CD4-positive, alpha-beta T cell treated with Interleukin-1 beta for 1 hour (primary cell): Measurements from ENCODE around the gene ABHD17A.
"Not testable (repeated sequence)": the region's sequence is repeated elsewhere in the genome, so short reads cannot be mapped to it uniquely, and the experiment has no call there.

Source experiments
- DNase-seq, 2 donors: peaks; one replicate each; pipeline ENCODE4 v3.0.0-alpha.2; 2020 to 2022

ABHD17A gene

DNA sequence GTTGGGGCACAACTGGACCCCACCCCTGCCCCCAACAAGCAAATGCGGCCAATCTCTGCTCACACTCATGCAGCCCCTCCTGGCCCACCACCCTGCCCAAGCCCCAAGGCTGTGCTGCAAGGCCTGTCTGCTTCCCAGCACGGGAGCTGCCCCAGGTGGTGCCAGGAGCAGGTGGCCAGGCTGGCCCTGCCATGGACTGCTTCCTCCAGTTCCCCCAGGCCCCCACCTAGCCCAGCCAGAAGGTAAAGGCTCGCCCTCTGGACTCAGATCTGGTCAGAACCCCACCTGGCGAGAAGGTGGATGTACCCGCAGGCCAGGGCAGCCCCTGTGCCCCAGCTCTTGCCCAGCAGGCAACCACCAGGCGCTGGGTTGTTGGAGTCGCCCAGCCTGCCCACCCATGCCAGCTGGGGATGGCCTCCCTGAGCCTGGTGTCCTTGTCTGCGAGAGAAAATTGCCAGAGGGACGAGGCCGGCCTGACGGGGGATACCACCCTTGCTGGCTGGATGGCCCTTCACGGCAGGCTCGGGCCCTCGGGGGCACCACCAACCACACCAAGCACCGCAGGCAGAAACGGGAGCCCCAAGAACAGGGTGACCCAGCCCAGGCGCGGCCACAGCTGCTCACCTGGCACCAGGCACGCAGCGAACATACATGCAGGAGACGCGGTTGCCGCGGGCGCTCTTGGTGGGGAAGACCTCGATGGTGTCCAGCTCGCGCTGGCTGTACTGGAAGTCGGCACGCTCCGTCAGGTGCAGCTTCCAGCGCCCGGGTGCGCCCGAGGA lies 4.5 kb downstream of the ABHD17A start:
- no peak for DNase-seq

DNA sequence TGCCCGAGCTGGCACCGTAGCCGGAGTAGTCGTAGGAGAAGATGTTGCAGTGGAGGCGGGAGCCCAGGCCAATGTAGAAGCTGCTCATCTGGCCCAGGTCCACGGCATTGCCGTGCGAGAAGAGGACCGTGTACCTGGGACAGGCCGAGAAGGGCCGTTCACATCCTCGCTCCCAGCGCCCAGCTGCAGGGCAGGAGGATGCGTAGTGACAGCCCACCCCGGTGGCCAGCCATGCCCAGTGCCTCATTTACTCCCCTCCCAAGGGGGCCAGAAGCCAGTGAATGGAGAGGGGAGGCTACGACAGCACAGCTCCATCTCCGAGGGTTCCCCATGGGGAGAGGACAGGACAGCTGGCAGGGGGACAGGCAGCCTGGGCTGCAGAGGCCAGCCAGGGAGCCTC lies 5.3 kb downstream of the ABHD17A start:
- DNase-seq: not testable (repeated sequence)

DNA sequence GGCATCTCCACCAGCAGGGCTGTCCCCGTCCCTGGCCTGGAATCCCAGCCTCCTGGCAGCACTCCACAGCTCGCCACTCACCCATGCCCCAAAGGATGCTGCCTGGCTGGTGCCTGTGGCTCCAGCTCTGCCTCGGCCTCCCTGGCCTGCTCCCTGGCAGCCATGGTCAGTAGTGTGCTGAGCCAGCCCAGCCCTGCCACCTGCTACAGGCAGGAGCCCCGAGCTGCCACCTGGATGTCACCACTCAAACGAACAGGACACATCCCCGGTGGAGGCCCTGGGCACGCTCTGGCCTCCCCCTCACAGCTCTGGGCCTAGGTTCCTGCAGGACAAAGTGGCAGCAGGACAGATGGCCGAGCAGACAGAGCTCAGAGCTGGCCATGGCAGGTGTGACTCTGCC lies 6.7 kb downstream of the ABHD17A start:
- not testable (repeated sequence) for DNase-seq

DNA sequence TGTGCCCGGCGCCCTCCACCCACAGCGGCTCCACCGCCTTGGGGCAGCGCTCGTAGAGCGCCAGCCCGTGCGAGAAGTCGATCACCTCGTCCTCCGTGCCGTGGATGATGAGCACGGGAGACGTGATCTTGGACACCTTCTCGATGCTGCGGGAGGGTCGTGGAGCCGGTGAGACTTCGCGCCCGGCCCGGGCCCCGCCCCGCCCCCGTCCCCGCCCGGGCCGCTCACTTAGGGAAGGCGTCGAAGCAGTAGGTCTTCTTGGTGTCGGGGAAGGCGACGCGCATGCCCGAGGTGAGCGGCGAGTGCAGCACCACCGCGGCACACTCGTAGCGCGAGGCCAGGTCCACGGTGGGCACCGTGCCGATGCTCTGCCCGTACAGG lies 8.0 kb downstream of the ABHD17A start:
- not testable (repeated sequence) for DNase-seq

DNA sequence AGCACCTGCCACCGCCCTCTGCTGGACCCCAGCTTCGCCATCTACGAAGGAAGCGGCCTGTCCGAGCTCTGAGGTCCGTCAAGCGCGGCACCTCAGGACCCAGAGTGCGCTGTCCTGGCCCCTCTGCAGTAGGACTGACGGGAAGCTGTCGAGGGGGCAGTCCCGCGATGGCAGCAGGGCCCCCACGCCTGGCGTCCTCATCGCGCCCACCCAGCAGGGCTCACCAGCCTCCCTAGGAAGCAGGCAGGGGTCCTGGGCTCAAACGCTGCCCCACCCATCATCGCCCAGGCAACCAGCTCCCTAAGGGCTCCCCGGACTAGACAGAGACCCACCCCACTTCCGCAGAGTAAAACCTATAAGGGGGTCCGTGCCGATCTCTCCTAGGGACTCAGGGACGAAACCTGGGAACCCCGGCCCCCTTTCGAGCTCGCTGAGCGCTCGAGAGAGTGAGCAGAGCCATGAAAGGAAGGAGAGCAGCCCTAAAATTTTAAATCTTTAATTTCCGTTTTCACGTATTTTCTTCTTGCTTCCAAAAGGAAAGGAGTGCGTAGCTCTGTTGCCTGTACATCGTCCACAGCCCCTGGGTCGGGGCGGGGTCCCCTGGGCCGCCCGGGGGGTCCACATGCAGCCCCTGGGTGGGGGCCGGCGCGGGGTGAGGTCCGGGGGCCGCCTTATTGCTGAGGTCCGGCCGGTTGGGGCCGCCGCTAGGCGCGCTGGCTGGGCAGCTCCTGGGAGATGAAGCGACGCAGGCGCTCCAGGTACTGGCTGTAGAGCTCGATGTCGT lies 8.6 kb downstream of the ABHD17A start:
- DNase-seq: not testable (repeated sequence)

DNA sequence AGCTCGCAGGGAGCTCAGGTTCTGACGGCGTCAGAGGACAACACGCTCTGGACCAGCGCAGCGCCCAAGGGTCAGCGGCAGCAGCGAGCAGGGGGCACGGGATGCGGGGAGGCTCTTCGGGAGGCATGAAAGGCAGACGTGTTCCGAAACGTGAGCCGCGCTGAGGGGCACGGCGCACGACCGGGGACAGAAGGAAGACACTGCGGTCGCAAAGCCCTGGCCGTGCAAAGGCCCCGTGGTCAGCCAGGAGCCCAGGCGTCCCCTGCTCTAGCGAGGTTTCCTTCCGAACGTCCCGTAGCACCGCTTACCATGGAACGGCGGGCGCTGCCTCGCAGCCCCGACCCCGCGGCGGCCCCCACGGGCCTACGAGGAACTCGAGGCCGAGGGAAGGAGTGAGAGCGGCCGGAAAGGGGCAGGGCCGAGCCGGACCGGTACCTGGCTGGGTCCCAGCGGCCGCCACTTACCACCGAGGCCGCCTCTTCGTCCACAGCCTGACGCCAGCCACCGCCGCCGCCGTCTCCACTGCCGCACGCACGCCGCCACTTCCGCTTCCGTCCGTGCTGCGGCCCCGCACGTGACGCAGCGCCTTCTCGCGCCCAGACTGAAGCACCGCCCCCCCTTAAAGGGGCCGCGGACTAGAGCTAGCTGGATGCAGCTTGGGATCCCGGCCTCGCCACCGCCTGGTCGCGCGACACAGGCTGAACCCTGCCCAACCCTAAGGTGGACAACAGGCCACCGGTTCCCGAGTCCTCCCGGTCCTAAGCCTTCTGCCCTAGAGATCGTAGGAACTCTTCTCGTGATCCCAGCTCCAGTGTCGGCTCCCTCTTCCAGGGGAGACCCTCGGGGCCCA lies 9.4 kb downstream of the ABHD17A start:
- peak; percentile 86 to 88 for DNase-seq

DNA sequence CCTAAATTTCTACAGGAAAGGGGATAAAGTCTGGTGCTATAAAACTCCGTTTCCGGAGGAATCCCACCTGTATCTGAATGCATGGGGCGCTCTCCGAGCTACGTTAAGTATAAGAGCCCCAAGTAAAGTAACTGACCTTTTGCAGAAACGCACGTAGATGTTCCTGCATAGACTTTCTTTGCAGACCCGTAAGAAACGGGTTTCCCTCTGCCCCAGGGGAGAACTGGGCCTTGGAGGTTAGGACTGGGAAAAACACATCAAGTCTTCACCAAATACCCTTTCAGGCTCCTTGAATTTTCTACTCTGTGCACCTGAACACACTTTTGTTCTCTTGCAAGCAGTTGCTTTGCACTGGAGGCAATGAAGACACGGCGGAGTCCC lies 10.0 kb downstream of the ABHD17A start:
- DNase-seq: not testable (repeated sequence)

DNA sequence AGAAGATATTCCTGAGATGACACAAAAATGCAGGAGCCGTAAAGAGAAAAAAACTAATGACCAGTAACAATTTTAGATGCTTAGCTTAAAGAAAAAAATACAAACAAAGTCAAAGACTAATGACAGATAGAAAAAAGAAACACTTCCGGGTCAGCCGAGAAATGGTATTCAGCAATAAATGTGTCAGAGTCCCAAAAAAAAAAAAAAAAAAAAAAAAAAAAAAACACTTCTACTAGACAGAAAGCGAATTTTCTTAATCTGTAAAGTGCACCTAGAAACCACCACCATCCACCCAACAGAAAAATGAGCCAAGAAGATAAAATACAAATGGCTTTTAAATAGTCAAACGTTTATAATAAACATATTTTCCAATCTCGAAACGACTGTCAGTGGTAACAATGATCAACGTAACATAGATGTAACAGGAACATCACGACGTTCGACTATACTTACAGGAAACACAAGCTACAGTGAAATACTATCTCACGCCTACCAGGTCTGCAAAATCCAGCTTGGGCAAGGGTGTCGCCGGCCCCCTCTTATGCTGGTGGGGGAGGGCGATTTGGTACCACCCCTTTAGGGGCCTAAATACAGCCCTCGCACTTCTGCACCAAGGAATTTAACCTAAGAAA lies 10.6 kb downstream of the ABHD17A start:
- DNase-seq: peak in 1 of 2 donors; percentile 60

DNA sequence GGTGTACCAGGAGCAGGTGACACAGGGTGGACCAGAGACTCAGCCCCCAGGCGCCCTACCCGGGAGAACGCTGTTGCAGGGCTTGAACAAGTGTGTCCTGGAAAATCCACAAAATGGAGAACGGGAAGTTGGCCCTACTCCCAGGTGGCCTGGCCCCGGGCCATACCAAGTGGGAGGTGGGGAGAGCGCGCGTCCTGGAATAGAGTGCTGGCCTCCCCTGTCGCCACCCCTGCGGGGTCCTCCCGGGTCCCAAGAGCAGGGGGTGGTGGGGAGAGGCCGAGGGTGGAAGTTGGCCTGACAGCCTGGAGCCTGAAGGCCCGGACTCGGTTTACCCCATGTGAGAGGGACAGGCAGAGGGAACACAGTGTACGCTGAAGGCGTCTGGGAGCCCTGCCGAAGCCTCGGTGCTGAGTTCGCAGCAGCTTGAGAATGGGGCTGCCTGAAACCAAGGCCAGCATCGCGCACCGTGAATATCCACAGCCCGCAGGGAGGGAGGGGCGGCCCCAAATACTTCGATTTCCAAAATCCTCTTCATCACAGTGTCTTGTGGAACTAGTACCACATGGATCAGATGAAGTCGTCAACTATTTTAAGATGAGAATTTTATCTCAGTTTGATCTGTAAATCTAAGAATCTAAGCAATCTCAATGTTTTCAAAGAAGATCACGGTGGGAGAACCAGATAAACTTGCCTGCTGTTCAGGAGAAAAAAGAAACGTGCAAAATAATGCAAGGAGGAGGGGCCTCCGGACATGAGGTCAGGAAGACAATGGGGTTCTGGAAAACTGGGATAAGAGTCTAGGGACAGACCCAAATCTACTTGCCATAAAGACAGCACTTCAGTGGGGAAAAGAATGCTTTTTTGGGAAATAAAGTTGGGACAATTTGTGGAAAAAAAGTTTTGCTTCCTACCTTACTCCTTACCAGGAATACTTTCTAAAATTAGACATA lies 11.5 kb downstream of the ABHD17A start:
- DNase-seq: no peak

DNA sequence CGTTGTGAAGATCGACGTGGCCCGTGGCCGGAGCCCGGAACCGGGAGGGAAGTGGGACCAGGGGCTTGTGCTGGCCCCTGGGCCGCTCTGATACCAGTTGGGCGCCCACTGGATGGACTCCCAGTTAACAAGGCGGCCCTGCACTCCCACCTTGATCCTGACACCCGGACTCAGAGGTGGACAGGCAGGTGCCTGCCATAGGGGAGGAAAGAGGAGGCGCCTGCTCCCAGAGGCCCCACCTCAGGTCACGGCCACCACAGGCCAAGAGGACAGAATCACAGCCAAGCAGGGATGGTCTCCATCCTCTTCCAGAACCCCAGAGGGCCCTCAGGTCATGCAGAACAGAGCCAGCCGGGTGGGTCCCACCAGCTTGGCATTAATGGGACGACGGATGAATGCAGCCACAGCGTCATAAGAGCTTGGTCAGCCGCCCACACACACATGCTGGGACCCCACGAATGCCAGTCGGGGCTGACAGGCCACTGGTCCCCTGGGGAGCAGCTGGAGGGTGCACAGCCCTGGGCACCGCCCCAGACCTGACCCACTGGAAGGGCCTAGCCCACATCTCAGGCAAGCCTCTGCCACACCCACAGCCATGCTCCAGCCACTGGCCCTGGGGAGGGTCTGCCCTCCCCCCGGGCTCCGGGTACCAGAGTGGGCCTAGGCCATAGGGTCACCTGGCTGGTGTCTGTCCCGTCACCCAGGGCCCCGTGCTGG lies 12.3 kb downstream of the ABHD17A start:
- no peak for DNase-seq

DNA sequence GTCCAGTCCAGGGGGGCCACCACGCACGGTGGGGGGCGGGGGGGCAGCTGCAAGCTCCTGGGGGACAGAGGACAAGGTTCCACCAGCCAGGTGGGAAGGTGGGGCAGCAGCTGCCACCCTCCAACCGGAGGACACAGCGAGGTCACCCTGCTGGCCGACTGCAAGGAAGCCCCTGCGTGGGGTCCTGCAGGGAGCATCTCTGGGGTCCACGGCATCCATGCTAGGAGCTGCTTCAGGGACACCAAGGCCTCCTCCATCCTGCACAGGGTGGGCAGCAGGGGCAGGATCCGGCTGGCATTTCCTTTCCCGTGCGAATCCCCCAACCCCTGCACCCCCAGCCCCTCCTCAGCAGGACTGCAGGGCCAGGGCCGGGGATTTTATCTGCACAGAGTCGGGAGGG lies 13.7 kb downstream of the ABHD17A start:
- DNase-seq: no peak

DNA sequence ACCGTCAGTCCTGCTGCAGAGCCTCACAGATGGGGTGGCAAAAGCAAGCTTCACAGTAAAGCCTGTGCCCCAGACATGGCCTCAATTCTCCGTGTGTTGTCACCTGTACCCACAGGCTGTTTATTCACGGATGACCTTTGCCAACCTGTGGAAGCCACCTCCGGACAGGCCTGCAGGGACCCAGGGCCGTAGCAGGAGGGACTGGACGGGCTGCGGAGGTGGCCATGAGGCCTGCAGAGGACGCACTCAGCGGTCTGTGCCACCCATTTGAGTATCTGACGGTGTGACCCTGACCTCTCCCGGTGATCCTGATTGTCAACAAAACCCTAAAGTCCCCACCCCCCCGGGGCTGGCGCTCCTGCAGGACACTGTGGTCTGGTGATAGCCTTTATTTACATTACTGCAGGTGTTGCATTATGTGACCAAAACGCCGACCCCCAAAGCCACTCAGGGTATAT lies 14.1 kb downstream of the ABHD17A start:
- no peak for DNase-seq

DNA sequence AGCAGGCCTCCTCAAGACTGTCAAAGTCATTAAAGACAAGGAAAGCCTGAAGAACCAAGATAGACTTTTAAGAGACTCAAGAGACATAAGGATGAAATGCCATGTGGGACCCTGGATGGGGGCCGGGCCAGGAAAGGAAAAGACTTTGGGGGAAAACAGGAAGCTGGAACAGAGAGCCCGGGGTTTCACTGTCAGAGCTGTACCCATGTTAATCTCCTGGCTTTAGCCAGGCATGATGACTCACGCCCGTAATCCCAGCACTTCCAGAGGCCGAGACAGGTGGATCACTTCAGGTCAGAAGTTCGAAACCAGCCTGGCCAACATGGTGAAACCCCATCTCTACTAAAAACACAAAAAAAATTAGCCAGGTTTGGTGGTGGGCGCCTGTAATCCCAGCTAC lies 16.3 kb downstream of the ABHD17A start:
- no peak for DNase-seq

DNA sequence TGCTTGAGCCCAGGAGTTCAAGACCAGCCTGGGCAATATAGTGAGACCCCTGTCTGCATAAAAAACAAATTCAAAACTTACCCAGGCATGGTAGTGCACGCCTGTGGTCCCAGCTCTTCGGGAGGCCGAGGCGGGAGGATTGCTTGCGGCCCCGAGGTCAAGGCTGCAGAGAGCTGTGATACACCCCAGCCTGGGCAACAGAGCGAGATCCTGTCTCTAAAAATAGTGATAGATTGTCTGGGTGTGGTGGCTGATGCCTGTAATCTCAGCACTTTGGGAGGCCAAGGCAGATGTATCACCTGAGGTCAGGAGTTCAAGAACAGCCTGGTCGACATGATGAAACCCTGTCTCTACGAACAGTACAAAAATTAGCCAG lies 18.0 kb downstream of the ABHD17A start:
- no peak for DNase-seq

DNA sequence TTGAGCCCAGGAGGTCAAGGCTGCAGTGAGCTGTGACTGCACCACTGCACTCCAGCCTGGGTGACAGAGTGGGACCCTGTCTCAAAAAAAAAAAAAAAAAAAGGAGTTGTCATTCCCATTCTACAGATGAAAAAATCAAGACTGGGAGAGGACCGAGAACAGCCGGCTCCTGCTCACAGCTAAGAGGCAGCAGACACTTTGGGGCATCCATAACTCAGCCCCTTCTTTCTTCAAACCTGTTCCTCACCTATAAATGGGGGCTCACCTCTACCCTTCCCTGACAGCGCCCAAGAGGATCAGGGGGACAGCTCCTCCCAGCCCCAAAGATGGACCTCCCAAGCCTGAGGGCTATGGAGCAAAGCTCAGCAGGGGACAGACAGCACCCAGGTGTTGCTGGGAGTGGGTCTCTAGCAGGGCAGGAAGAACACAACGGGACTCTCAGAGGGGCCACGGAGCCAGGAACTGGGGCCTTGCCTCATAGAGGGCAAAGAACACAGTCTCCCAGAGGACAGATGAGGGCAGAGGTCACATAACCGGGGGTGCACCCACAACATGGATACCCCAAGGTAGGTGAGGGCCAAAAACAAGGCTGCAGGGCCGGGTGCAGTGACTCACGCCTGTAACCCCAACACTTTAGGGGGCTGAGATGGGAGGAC lies 18.5 kb downstream of the ABHD17A start:
- DNase-seq: no peak

DNA sequence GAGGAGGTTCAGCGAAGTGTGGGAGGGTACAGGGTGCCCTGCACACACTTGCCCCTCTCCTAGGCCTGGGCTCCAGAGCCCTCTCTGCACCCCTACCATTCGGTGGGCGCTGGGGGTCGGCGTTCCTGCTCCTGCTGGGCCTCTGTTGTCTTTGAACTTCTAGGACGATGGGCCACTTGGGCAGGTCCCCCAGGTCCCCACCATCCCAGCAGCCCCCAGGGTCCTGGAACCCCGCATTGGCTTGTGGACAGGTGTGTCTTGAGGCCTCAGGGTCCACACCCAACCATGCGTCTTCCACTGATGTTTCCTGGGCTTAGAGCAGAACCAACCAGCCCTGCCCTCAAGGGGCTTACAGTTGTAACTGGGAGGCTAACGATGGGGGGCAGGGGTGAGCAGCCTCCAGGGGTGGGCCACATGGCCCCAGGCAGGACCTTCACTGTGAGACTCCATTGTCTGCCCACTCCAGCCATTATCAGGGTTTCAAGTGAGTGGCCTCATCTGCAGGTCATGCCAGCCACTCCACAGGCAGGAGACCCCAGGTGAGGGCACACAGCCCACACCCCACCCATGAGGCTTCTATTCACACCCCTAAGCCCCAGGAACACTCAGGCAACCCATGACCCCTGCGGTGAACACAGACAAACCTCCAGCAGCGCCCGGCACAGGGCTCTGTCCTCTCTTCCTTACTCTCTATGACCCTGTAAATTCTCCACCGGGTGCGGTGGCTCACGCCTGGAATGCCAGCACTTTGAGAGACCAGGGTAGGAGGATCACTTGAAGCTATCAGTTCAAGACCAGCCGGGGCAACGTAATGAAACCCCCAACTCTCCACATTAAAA lies 19.9 kb downstream of the ABHD17A start:
- no peak for DNase-seq

DNA sequence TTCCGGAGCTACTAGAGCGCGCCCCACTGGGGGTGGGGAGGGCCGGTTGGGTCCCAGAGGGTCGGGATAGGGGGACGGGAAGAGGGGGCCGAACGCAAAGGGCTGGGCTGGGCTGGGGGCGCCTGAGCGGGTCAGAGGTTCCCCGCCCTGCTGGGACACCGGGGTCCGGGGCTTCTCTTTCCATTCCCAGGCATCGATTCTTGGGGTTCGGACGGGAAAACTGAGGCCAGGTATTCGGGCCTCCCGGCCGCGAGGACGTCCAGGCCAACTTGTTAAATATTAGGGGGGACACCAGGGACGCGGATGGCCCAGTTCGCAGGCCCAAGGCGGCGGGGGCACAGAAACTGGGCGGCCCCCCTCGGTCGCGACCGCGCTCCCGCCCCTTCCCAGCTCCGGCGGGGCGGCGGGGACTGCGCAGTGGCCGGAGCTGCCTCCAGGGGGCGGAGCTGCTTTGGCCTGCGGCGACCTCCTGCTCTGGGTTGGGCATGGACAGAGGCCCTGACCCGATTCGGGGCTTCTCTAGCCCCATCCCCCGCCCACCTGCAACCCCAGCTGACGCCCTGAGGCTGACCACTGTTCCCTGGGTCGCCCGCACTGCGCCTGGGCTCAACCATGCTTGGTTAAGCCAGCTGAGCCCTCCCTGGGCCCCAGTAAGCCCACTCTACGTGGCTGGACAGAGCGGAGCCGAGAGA lies 20.7 kb downstream of the ABHD17A start:
- DNase-seq: peak; percentile 69 to 75

DNA sequence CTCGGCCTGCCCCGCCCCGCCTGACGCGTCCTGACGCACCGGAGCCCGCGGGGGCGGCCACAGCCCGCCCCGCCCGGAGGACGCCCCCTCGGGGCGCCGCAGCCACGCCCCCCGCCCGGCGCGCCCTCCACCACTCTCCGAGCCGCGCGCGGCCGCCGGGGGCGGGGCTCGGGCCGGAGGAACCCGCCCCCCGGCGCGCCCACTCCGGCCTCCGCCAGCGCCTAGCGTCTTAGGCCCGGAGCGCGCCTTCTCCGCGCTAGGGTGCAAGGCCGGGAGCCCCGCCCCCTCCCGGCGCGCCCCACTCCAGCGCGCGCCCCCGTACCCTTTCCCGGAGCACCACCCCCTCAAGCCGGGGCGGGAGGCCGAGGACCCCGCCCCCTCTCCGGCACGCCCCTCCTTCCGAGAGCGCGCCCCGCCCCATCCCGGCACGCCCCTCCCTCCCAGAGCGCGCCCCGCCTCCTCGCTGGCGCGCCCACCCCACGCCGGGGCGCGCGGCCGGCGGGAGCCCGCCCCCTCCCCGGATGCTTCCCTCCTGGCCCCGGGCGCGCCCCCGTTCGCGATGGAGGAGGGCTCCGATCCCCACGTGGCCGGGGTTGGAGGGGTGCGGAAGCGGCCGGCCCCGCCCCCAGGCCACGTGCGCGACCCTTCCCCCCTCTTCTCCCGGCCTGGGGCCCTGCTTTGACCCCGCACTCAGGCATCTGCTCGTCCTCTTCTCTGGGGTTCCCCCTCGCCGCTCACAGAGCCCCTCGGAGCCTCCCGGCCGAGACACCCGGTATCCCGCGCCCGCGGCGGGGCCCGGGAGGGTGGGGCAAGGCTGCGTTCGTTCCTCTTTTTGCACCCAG lies 21.4 kb downstream of the ABHD17A start:
- peak; percentile 93 for DNase-seq
